HG03159 (cell line): Measurements from ENCODE around the gene INSYN1.
A peak's percentile ranks its signal among the peaks of the same experiment; 100 is the strongest.
"Not testable (repeated sequence)": the region's sequence is repeated elsewhere in the genome, so short reads cannot be mapped to it uniquely, and the experiment has no call there.

Experiments used
- ATAC-seq: cut with Tn5 transposase; IDR thresholded peaks from one replicate; pipeline ENCODE4 v1.9.1; 2021; ENCODE audit warnings: mild to moderate bottlenecking, moderate library complexity; ENCODE audit not compliant: unreplicated experiment

Gene INSYN1

DNA sequence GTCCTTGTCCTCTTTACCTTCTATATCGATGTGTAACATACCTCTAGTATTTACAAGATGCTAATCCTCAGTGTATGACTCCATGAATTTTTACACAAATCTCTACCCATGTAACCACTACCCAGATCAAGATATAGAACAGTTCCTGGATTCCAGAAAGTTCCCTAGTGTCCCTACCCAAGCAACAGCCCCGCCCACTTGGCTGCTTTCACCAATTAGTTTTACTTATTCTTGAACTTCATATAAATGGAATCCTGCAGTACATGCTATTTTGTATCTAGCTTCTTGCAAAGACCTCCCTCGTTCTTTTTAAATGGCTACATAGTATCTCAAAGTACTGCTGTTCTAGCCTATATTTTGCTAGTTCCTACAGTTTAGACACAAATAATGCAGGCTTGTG lies 35.9 kb downstream of the INSYN1 start:
- ATAC-seq = no peak

DNA sequence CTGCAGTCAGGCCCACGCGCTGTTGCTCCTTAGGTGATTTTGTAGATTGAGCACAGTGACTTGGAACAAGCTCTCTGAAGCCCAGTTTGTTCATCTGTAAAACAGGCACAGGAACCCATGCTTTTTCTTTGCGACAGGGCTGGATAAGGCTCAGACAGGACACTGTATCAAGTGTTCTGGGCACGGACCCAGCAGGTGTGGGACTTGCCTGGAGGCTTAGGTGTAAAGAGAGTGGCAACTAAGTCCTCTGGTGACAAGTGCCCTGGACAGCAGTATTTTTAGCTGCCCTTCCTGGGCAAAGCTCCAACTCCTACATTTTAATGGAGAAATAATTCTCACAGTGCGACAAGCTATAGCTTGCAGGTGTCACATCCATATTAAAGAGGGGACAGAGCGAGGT lies 36.7 kb downstream of the INSYN1 start:
- no peak for ATAC-seq

DNA sequence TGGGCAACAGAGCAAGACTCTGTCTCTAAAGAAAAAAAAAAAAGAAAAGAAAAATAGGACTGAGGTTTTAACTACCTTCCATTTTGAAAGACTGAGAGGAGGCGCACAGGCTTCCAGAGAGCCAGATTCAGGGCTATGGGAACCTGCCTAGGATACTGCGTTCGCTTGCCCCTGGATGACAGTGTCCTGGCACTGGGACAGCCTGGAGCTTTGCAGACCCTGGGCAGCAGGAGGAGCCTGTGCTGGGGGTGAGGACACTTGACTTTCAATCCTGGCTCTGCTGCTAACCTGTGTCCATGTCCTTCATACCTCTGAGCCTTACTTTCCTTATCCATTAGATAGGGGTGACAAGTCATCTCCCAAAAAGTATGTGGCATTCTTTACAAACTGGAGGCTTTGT lies 37.7 kb downstream of the INSYN1 start:
- ATAC-seq = no peak

DNA sequence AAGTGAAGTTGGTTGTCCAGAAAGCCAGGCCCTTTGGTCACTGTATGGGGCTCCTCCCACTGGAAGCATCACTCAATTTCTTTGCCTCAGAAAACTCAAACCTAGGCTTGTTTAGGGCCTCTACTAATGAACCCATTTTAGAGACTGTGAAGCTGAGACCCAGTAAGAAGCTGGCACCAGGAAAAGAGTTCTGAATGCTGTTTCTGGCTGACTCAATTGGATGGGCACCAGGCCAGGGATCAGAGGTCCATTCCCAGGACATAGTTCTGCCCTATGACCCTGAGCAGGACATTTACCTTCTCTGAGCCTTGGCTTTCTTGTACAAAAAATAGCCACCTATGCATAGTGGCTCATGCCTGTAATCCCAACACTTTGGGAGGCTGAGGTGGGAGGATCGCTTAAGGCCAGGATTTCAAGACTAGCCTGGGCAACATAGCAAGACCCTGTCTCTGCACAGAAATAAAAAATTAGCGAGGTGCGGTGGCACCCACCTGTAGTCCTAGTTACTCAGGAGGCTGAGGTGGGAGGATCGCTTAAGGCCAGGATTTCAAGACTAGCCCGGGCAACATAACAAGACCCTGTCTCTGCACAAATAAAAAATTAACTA lies 38.4 kb downstream of the INSYN1 start:
- ATAC-seq = no peak

DNA sequence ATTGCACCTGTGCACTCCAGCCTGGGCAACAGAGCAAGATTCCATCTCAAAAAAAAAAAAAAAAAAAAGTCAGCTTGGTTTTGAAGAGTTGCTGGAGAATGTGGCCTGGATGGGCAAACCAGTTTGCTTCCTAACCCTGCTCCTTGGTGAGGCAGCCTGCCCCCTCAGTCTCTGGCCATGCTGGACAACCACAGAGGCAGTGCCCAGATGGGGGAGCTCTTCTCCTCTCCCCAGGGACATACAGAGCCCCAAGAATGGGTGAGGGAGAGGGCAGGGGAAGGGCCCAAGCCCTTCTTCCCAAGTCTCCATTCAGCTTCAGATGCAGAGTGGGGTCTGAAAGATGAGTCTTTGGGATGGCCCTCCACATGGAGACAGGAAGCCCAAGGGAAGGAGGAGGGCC lies 41.0 kb downstream of the INSYN1 start:
- ATAC-seq = no peak

DNA sequence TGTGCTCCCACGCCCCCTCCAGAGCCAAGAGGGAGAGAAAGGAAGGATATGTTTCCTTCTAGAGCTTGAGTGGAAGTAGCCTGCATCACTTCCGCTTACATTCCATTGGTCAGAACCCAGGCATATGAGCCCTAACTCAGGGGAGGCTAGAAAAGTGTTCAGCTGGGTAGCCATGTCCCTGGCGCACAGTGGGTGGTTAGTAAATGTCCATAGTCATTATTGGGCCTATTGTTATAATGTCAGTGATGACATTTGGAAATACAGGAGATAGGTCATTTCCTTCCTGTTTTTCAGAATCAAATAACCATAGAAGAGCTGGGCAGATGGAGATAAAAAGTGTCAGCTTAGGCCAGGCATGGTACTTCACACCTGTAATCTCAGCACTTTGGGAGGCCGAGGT lies 41.6 kb downstream of the INSYN1 start:
- no peak for ATAC-seq

DNA sequence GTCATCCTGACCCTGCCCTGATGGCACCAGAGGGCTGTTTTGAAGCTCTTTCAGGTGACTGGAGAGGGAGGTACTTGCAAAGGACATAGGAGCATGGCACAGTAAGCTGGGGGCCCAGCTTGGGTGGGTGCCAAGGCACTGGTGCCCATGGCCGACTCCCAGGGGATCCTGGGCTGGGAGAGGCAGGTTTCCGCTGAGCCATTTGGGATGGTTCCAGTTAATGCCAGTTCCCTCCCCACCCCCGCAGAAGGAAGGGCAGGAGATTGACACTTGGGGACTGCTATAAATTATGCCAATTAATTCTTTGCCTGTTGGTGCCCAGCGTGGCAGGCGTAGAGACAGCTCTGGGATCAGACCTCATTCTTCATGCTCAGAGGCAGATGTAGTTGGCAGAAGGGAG lies 42.8 kb downstream of the INSYN1 start:
- no peak for ATAC-seq

DNA sequence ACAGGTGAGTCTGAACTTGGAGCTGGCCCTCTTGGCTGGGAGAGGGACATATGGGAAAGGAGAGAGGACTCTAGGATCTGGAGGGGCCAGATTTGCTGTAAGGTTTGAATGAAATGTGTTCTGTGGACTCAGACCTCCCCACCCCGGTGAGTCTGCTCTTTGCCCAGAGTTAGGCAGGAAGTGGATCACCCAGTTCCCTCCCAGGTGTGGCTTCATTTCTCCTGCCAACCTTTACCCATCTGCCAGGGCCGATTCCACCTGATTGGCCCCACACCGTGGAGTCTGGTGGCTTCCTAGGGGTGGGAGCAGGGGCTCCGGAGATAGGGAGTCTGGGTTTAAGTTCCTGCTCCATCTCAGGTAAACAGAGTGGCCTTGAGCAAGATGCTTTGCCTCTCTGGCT lies 43.5 kb downstream of the INSYN1 start:
- no peak for ATAC-seq

DNA sequence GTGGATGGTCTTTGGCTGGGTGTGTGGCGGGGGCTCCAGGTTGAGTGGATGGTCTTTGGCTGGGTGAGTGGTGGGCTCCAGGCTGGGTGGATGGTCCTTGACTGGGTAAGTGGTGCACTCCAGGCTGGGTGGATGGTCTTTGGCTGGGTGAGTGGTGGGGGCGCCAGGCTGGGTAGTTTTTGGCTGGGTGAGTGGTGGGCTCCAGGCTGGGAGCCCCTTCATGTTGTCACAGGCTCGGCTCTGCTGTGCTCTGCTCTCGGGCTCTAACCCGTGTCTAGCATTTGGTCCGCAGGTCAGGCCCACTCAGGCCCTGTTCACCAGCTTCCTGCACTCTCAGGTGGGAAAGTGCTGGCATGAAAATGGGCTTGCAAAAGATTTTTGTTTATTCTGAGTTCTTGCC lies 43.9 kb downstream of the INSYN1 start:
- no peak for ATAC-seq

DNA sequence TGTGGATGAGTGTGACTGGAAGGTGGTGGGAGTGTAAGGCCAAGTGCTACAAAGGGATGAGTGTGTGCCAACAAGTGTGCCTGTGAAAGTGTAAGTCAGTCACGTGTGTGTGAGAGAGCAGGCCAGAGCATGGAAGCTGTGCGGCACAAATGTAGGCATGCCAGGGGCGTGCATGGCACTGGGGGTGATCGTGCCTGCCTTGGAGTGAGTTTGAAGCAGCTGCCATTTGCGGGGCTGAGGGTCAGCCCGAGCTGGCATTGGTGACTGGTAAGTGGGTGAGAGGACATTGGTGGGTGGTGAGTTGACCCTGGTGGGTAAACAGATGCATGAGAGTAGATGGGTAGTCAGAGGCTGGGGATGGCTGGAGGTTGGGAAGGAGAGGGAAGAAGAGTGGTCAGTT lies 44.5 kb downstream of the INSYN1 start:
- ATAC-seq = no peak

DNA sequence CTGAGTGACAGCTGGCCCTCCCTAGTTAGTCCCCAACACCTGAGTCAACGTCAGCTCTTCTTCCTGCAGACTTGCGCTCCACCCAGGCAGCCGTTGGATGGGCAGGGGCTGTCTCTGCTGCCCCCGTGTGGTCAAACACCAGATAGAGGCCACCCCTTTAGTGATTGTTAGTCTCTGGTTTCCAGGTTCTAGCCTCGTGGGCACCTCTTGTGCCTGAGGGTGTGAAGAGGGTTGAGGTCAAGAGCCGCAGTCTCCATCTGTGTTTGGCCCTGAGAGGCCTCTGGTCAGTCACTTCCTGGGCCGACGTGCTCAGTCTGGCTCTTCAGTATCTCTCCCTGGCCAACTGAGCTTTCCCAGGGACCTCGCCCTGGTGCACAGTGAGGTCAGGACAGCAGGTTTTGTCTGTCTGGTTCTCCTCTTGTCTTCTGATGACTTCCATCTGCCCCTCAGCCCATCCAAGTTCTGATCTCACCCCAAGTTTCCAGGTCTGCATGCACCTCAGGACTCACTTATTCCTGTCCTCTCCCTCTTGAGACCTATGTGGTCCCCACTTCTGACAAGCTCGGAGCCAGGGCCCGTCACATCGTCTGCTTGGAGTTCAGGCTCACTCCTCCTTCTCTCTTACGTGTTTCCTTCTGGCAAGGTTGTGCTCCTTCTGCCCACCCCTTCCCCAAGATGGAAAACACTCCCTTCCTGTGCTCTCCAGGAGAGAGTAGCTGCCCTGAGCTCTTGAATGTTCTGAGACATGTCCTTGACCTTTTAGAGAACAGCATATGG lies 48.1 kb downstream of the INSYN1 start:
- no peak for ATAC-seq

DNA sequence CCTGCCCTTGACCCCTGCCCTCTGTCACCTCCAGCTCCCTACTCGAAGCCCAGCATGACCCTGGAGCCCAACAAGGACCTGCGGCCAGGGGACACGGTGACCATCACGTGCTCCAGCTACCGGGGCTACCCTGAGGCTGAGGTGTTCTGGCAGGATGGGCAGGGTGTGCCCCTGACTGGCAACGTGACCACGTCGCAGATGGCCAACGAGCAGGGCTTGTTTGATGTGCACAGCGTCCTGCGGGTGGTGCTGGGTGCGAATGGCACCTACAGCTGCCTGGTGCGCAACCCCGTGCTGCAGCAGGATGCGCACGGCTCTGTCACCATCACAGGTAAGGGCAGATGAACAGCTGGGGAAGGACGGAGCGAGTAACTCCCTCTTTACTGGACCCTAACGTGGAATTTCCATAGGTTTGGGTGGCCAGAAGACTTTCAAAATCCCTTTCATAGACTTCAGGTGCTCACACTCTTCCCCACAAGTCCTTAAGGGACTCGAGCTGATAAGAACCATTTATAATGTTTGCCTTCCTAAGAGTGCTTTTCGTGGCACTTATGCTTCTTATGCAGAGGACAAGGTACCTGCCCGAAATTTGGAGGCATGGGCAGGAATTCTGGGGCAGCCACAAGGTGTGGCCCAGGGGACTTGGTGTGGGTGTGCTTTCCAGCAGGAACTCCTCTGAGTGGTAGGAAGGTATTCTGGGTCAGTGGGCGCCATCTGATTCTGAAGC lies 48.8 kb downstream of the INSYN1 start:
- not testable (repeated sequence) for ATAC-seq

DNA sequence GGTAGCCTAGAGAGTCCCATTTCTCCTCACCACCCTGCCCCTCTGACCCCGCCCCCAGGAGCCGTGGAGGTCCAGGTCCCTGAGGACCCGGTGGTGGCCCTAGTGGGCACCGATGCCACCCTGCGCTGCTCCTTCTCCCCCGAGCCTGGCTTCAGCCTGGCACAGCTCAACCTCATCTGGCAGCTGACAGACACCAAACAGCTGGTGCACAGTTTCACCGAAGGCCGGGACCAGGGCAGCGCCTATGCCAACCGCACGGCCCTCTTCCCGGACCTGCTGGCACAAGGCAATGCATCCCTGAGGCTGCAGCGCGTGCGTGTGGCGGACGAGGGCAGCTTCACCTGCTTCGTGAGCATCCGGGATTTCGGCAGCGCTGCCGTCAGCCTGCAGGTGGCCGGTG lies 49.5 kb downstream of the INSYN1 start:
- not testable (repeated sequence) for ATAC-seq

DNA sequence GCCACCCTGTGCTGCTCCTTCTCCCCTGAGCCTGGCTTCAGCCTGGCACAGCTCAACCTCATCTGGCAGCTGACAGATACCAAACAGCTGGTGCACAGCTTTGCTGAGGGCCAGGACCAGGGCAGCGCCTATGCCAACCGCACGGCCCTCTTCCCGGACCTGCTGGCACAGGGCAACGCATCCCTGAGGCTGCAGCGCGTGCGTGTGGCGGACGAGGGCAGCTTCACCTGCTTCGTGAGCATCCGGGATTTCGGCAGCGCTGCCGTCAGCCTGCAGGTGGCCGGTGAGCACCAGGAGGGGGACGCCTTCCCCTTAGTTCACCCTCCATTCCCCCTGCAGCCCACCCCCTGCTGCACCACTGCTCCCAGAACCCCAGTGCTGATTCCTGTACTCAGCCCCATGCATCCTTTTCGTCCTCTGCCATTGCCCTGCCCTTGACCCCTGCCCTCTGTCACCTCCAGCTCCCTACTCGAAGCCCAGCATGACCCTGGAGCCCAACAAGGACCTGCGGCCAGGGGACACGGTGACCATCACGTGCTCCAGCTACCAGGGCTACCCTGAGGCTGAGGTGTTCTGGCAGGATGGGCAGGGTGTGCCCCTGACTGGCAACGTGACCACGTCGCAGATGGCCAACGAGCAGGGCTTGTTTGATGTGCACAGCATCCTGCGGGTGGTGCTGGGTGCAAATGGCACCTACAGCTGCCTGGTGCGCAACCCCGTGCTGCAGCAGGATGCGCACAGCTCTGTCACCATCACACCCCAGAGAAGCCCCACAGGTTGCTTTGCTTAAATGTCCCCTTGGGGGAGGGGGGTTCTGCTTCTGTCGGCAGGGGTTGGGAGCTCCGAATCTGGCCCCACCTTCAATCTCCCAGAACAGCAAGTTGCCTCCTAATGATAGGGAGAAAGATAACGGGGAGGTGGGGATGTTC lies 50.6 kb downstream of the INSYN1 start:
- not testable (repeated sequence) for ATAC-seq

DNA sequence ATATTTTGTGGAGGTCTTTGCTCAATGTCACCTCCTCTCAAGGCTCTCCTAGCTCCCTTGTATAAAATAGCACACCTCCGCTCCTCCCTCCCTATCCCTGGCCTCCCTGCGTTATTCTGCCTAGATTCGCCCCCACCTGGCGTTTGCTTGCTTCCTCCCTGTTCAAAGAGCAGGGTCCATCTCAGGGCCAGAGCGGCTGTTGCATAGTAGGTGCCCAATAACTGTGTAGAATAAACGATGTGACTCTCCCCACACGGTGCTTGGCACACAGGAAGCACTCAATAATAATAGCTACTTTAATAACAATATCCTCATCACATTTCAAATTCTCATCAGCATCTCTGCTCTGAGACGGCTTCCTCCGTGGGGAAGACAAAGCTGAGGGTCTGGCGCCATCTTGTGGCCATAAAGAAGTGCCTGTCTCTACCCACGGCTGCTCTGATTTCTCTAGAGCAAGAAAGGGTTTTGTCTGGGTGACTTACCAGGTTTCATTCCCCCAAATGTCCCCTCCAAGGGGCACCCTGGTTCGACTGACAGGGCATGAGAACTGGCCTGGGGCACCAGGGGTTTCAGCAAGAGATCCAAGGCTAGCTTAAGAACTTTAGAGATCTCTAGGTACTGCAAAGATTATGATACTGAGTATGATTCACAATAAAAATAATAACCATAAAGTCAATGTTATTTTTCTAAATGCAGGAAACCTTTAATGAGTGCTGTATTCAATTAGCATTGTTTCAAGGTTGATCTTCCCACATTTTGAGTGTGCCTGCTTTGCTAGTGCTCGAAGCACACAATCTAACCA lies 52.9 kb downstream of the INSYN1 start:
- no peak for ATAC-seq

DNA sequence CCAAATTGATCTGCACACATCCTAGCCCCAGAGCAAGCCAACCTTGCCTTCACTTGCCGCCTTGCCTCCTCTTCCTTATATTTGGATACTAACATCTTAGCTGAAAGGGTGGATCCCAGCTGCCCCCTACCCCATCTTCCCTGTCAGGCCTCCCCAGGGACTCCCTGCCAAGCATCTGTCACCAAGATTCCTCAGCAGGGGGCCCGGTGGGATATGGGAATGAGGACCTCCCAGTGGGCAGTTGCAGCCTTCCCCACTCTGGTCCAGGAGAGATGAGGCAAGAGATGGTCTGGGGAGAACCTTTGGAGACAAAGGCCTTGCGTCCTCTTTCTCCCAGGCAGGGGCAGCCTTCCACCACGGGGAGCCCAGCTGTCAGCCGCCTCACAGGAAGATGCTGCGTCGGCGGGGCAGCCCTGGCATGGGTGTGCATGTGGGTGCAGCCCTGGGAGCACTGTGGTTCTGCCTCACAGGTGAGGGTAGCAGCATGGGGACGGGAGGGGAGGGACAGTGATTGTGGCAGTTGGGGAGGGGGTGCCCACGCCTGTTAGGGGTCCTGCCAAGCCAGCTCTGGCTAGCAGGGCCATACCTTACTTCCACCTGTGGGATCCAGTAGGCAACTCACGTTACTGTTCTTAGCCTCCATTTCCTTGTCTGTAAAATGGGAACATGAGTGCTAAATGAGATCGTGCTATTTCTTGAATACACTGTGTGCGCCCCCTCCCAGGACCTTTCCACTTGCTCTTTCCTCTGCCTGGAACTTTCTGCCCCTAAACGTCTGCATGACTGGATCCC lies 53.7 kb downstream of the INSYN1 start:
- ATAC-seq = no peak

DNA sequence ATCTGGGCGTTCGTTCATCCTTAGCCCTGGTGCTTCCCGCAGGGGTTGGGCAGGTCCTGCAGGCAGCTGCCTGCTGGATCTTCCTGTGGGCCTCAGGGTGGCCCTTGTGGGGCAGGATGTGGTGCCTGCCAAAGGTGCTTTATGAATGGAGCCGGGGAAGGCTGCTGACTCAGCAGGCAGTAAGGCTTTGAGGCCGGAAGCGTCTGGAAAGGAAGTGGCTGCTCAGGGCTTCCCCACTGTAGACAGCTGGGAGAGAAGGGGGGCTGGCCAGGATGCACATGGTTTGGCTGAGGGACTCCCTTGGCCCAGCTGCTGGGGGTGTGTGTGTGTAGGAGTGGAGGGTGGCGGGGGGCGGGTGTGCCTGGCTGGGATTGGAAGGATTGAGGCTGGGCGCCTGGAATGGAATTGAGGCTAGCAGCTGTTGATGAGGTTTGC lies 56.1 kb downstream of the INSYN1 start:
- peak; percentile 79 for ATAC-seq

DNA sequence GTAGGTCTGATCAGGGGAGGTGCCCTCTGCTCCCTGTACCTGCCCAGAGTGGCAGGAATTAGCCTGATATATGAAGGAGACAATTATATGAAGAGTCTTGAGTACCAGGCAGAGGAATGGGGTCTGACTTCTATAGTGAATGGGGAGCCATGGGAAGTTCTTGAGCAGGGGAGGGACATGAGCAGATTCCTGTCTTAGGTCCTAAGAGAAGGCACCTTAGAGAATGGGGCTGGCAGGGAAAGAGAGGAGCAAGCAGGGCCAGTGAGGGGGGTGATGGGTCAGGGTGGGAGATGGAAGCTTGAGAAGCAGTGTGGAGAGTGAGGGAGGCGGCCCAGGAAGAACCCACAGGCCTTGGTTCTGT lies 56.5 kb downstream of the INSYN1 start:
- no peak for ATAC-seq
